Fibroblast of skin of left quadriceps (primary cell): Measurements from ENCODE around the gene TWIST2.

ENCODE experiments used
- DNase-seq, 2 experiments: peaks; one replicate each; pipeline ENCODE4 v3.0.0-alpha.2; 2013; ENCODE audit warnings: low read depth in 2 of 2

TWIST2 gene

GRCh38 chr2:238890131-238890530 is 42.2 kb downstream of the TWIST2 start:
- no peak for DNase-seq

- no peak for DNase-seq
These were observed 43.0 kb downstream of the TWIST2 start for GRCh38 chr2:238890618-238891456.

- DNase-seq = no peak
These were observed 43.7 kb downstream of the TWIST2 start for GRCh38 chr2:238891457-238892203.

GRCh38 chr2:238892204-238892500 is 44.3 kb downstream of the TWIST2 start:
- DNase-seq = no peak

GRCh38 chr2:238892796-238893195 is 44.9 kb downstream of the TWIST2 start:
- no peak for DNase-seq

- no peak for DNase-seq
These were observed 45.6 kb downstream of the TWIST2 start for GRCh38 chr2:238893349-238894000.

- DNase-seq = no peak
These were observed 46.5 kb downstream of the TWIST2 start for GRCh38 chr2:238894226-238894949.

- no peak for DNase-seq
These were observed 47.0 kb downstream of the TWIST2 start for GRCh38 chr2:238894950-238895298.

GRCh38 chr2:238895361-238895882 is 47.5 kb downstream of the TWIST2 start:
- no peak for DNase-seq

- peak; percentile 63 to 69 for DNase-seq
These were observed 48.2 kb downstream of the TWIST2 start for GRCh38 chr2:238895891-238896600.

GRCh38 chr2:238896641-238897040 is 48.8 kb downstream of the TWIST2 start:
- no peak for DNase-seq

GRCh38 chr2:238897122-238897880 is 49.4 kb downstream of the TWIST2 start:
- DNase-seq = no peak

GRCh38 chr2:238897911-238898311 is 50.0 kb downstream of the TWIST2 start:
- no peak for DNase-seq

- DNase-seq = no peak
These were observed 50.8 kb downstream of the TWIST2 start for GRCh38 chr2:238898534-238899281.

GRCh38 chr2:238899386-238899785 is 51.5 kb downstream of the TWIST2 start:
- no peak for DNase-seq

GRCh38 chr2:238900511-238900910 is 52.6 kb downstream of the TWIST2 start:
- DNase-seq = no peak

GRCh38 chr2:238901461-238902057 is 53.7 kb downstream of the TWIST2 start:
- no peak for DNase-seq

GRCh38 chr2:238902285-238902684 is 54.4 kb downstream of the TWIST2 start:
- no peak for DNase-seq

GRCh38 chr2:238903141-238903540 is 55.3 kb downstream of the TWIST2 start:
- DNase-seq = no peak
